Measurements from ENCODE around the gene SLX9.
"Not testable (repeated sequence)": the region's sequence is repeated elsewhere in the genome, so short reads cannot be mapped to it uniquely, and the experiment has no call there.

The SLX9 gene

GRCh38 chr21:45016406-45017038 is 76.7 kb downstream of the SLX9 start:
- FAIRE-seq (no peak), DNase-seq (ENCODE audit: insufficient read length, low spot score) (no peak)
- TF ChIP-seq POLR2A (IDR thresholded peaks at IDR 0.05; ENCODE audit: low read depth, low read length): no peak

- DNase-seq (ENCODE audit: insufficient read length, low spot score) (no peak), FAIRE-seq (no peak)
- no peak for TF ChIP-seq POLR2A (IDR thresholded peaks at IDR 0.05; ENCODE audit: low read depth, low read length)
These were observed 77.5 kb downstream of the SLX9 start for GRCh38 chr21:45017039-45017960.

- DNase-seq (ENCODE audit: insufficient read length, low spot score) (no peak), FAIRE-seq (no peak)
- no peak for TF ChIP-seq POLR2A (IDR thresholded peaks at IDR 0.05; ENCODE audit: low read depth, low read length)
These were observed 78.6 kb downstream of the SLX9 start for GRCh38 chr21:45018131-45019075.

- FAIRE-seq (no peak), DNase-seq (ENCODE audit: insufficient read length, low spot score) (no peak)
- no peak for TF ChIP-seq POLR2A (IDR thresholded peaks at IDR 0.05; ENCODE audit: low read depth, low read length)
These were observed 79.5 kb downstream of the SLX9 start for GRCh38 chr21:45019076-45019886.

- TF ChIP-seq POLR2A (IDR thresholded peaks at IDR 0.05; ENCODE audit: low read depth, low read length): no peak
- no peak for DNase-seq (ENCODE audit: insufficient read length, low spot score)
- no peak for FAIRE-seq
These were observed 80.2 kb downstream of the SLX9 start for GRCh38 chr21:45019887-45020537.

GRCh38 chr21:45020629-45021427 is 81.0 kb downstream of the SLX9 start:
- DNase-seq (ENCODE audit: insufficient read length, low spot score) (no peak), FAIRE-seq (no peak)
- no peak for TF ChIP-seq POLR2A (IDR thresholded peaks at IDR 0.05; ENCODE audit: low read depth, low read length)

GRCh38 chr21:45021428-45022347 is 81.9 kb downstream of the SLX9 start:
- FAIRE-seq (no peak), DNase-seq (ENCODE audit: insufficient read length, low spot score) (no peak)
- TF ChIP-seq POLR2A (IDR thresholded peaks at IDR 0.05; ENCODE audit: low read depth, low read length): no peak

GRCh38 chr21:45022348-45022675 is 82.5 kb downstream of the SLX9 start:
- no peak for DNase-seq (ENCODE audit: insufficient read length, low spot score)
- TF ChIP-seq POLR2A (IDR thresholded peaks at IDR 0.05; ENCODE audit: low read depth, low read length): no peak
- FAIRE-seq: no peak

GRCh38 chr21:45022736-45023135 is 82.9 kb downstream of the SLX9 start:
- FAIRE-seq: no peak
- no peak for DNase-seq (ENCODE audit: insufficient read length, low spot score)
- TF ChIP-seq POLR2A (IDR thresholded peaks at IDR 0.05; ENCODE audit: low read depth, low read length): no peak

- DNase-seq (ENCODE audit: insufficient read length, low spot score); FAIRE-seq: not testable (repeated sequence)
These were observed 84.7 kb downstream of the SLX9 start for GRCh38 chr21:45024516-45024915.

GRCh38 chr21:45026066-45026745 is 86.4 kb downstream of the SLX9 start:
- no peak for TF ChIP-seq POLR2A (IDR thresholded peaks at IDR 0.05; ENCODE audit: low read depth, low read length)
- DNase-seq (ENCODE audit: insufficient read length, low spot score) (no peak), FAIRE-seq (no peak)
